ENCODE measurements around the gene ACLY. TPM values are rescaled to one million over a fixed set of nuclear protein-coding genes. Genes with fewer than 3 reads are reported as not detected.

Gene ACLY
- total RNA-seq, 1 donor: 273 TPM

- peak overlapping the region; percentile 82 for H2AFZ ChIP-seq (ENCODE audit: low read length)
- H4K20me1 ChIP-seq (ENCODE audit: insufficient read depth, low read length): peaks cover 39% of the 10 kb centered on the region
- H3K9me3 ChIP-seq (ENCODE audit: low read depth, low read length): no peaks in the 10 kb centered on the region
- TF ChIP-seq CTCF (IDR thresholded peaks at IDR 0.05; ENCODE audit: extremely low read depth, low read depth, low read length): no peak
- peaks cover 4% of the 10 kb centered on the region for H3K36me3 ChIP-seq (ENCODE audit: insufficient read depth, low read length)
- H3K4me2 ChIP-seq (ENCODE audit: insufficient read depth, low read length): peak overlapping the region; percentile 76
- H3K4me1 ChIP-seq (ENCODE audit: insufficient read depth, low read length): peaks cover 43% of the 10 kb centered on the region
- no peaks in the 10 kb centered on the region for H3K27me3 ChIP-seq (ENCODE audit: insufficient read depth, low read length)
- H3K79me2 ChIP-seq (ENCODE audit: insufficient read depth, low read length): peaks cover 44% of the 10 kb centered on the region
- DNase-seq (ENCODE audit: insufficient read length, low spot score, missing footprints): peak; percentile 19
- peak overlapping the region; percentile 15 for H3K27ac ChIP-seq (ENCODE audit: low read depth, low read length)
- peak overlapping the region; percentile 100 for H3K4me3 ChIP-seq (ENCODE audit: insufficient read depth, low read length)
Measured at GRCh38 chr17:41919165-41919817, 540 bp upstream of the ACLY start.

- H2AFZ ChIP-seq (ENCODE audit: low read length): peak overlapping the region; percentile 91
Measured at GRCh38 chr17:41917679-41918313, 955 bp downstream of the ACLY start.

GRCh38 chr17:41917192-41917591 lies 1.6 kb downstream of the ACLY start:
- Histone ChIP-seq H4K20me1 (ENCODE audit: insufficient read depth, low read length) (peaks cover 53% of the 10 kb centered on the region), H3K27ac (ENCODE audit: low read depth, low read length) (peak overlapping the region; percentile 81), H3K27me3 (ENCODE audit: insufficient read depth, low read length) (no peaks in the 10 kb centered on the region), H3K36me3 (ENCODE audit: insufficient read depth, low read length) (peaks cover 22% of the 10 kb centered on the region), H3K4me3 (ENCODE audit: insufficient read depth, low read length) (peak overlapping the region; percentile 100), H3K4me1 (ENCODE audit: insufficient read depth, low read length) (peaks cover 55% of the 10 kb centered on the region), H2AFZ (ENCODE audit: low read length) (no peak overlapping the region), H3K79me2 (ENCODE audit: insufficient read depth, low read length) (peaks cover 65% of the 10 kb centered on the region), H3K9me3 (ENCODE audit: low read depth, low read length) (no peaks in the 10 kb centered on the region), H3K4me2 (ENCODE audit: insufficient read depth, low read length) (peak overlapping the region; percentile 98)
- peak; percentile 90 for DNase-seq (ENCODE audit: insufficient read length, low spot score, missing footprints)
- no peak for TF ChIP-seq CTCF (IDR thresholded peaks at IDR 0.05; ENCODE audit: extremely low read depth, low read depth, low read length)

More at GRCh38 chr17:41917679-41918313, 955 bp downstream of the ACLY start:
- H3K36me3 ChIP-seq (ENCODE audit: insufficient read depth, low read length): peaks cover 16% of the 10 kb centered on the region
- no peak for DNase-seq (ENCODE audit: insufficient read length, low spot score, missing footprints)
- H4K20me1 ChIP-seq (ENCODE audit: insufficient read depth, low read length): peaks cover 53% of the 10 kb centered on the region
- peak overlapping the region; percentile 100 for H3K4me3 ChIP-seq (ENCODE audit: insufficient read depth, low read length)
- no peak for TF ChIP-seq CTCF (IDR thresholded peaks at IDR 0.05; ENCODE audit: extremely low read depth, low read depth, low read length)
- H3K9me3 ChIP-seq (ENCODE audit: low read depth, low read length): no peaks in the 10 kb centered on the region
- no peaks in the 10 kb centered on the region for H3K27me3 ChIP-seq (ENCODE audit: insufficient read depth, low read length)
- peaks cover 49% of the 10 kb centered on the region for H3K4me1 ChIP-seq (ENCODE audit: insufficient read depth, low read length)
- H3K79me2 ChIP-seq (ENCODE audit: insufficient read depth, low read length): peaks cover 59% of the 10 kb centered on the region
- peak overlapping the region; percentile 98 for H3K4me2 ChIP-seq (ENCODE audit: insufficient read depth, low read length)
- peak overlapping the region; percentile 81 for H3K27ac ChIP-seq (ENCODE audit: low read depth, low read length)

- peak overlapping the region; percentile 53 for H3K4me2 ChIP-seq (ENCODE audit: insufficient read depth, low read length)
Measured at GRCh38 chr17:41915566-41915965, 3.2 kb downstream of the ACLY start.

More at GRCh38 chr17:41915566-41915965, 3.2 kb downstream of the ACLY start:
- H4K20me1 ChIP-seq (ENCODE audit: insufficient read depth, low read length): peaks cover 58% of the 10 kb centered on the region
- H3K79me2 ChIP-seq (ENCODE audit: insufficient read depth, low read length): peaks cover 69% of the 10 kb centered on the region
- peaks cover 37% of the 10 kb centered on the region for H3K36me3 ChIP-seq (ENCODE audit: insufficient read depth, low read length)
- DNase-seq (ENCODE audit: insufficient read length, low spot score, missing footprints): peak; percentile 43
- peaks cover 62% of the 10 kb centered on the region for H3K4me1 ChIP-seq (ENCODE audit: insufficient read depth, low read length)
- H3K27me3 ChIP-seq (ENCODE audit: insufficient read depth, low read length): no peaks in the 10 kb centered on the region
- no peak overlapping the region for H3K4me3 ChIP-seq (ENCODE audit: insufficient read depth, low read length)
- H3K9me3 ChIP-seq (ENCODE audit: low read depth, low read length): no peaks in the 10 kb centered on the region
- TF ChIP-seq CTCF (IDR thresholded peaks at IDR 0.05; ENCODE audit: extremely low read depth, low read depth, low read length): no peak
- no peak overlapping the region for H2AFZ ChIP-seq (ENCODE audit: low read length)
- peak overlapping the region; percentile 69 for H3K27ac ChIP-seq (ENCODE audit: low read depth, low read length)
